Measurements from ENCODE around the gene TMPRSS11F.

The TMPRSS11F gene

DNA sequence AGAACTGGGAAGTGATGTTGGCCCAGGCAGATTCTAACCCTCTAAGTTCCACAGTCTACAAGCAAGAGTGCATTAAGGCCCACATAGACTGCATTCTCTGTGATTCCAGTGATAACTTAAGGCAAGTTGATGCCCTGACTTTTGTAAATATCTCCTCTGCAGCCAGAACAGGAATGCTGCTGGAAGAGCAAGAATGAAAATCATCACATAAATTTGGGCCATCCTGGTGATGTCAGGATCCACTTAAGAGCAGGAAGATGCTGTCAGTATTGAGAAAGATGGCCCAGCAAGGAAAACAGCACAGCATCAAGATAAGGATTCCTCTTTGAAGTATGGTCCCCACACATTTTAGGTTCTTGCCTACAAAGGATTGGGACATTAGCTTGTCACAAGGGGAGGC is 52.4 kb downstream of the TMPRSS11F start:
- H3K27ac ChIP-seq, result no peak overlapping the region
- TF ChIP-seq, protein P1, sequence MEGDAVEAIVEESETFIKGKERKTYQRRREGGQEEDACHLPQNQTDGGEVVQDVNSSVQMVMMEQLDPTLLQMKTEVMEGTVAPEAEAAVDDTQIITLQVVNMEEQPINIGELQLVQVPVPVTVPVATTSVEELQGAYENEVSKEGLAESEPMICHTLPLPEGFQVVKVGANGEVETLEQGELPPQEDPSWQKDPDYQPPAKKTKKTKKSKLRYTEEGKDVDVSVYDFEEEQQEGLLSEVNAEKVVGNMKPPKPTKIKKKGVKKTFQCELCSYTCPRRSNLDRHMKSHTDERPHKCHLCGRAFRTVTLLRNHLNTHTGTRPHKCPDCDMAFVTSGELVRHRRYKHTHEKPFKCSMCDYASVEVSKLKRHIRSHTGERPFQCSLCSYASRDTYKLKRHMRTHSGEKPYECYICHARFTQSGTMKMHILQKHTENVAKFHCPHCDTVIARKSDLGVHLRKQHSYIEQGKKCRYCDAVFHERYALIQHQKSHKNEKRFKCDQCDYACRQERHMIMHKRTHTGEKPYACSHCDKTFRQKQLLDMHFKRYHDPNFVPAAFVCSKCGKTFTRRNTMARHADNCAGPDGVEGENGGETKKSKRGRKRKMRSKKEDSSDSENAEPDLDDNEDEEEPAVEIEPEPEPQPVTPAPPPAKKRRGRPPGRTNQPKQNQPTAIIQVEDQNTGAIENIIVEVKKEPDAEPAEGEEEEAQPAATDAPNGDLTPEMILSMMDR (conservative IDR thresholded peaks at IDR 0.05), result no peak

DNA sequence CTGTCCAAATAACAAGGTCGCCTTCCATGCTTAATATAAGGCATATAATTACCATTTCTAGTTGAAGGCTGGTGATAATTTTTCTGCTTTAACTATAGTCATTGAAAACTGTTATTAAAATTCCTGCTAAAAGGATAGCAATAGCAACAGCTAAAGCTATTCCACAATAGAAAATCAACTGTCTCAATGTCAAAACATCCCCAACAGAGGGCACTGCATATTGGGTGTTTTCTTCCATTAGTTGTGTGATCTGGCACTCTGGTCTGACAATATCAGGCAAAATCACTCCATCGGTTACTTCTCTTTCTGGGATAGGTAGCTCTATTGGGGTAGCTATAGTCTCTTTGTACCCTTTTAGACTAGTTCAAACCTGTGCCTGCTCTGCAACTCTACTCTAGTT is 53.5 kb downstream of the TMPRSS11F start:
- no peak overlapping the region for H3K27ac ChIP-seq
- TF ChIP-seq, protein P1 (conservative IDR thresholded peaks at IDR 0.05), result peak; percentile 61

DNA sequence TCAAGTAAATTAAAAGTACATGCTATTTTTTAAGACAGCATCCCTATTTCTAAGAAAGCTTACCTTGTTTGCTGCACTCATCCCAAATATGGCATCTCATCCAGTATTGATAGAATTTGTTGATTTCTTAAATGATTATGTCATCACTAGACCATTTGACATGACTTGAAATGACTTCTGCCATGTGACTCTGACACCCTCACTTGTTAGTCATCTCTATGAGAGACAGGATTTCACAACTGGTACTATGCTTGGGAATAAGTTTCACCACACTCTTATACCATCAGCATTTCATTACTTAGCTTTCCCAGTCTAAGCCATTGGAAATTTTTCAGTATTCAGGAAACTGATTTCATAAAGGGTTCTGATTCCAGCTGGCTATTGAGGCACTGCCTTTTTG is 55.3 kb downstream of the TMPRSS11F start:
- no peak overlapping the region for H3K27ac ChIP-seq
- TF ChIP-seq, protein P1 (conservative IDR thresholded peaks at IDR 0.05), result no peak

DNA sequence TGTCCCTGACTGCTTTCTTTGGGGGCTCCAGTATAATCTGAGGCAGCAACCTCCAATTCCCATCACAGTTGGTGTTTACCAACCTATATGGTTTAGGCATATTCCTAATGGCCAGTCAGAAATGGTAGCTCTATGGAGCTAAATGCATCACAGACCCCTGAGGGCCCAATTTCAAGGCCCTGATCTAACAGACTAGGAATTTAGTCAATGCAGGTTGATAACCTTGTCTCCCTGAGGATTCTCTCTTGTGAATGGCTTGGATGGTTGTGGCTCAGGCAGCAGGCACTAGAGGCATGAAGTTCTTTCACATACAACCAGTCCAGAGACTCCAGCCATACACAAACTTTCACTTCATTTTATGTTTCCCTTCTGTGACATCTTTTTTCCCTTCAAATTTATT is 59.4 kb downstream of the TMPRSS11F start:
- TF ChIP-seq, protein P1 (conservative IDR thresholded peaks at IDR 0.05), result no peak
- no peak overlapping the region for H3K27ac ChIP-seq

DNA sequence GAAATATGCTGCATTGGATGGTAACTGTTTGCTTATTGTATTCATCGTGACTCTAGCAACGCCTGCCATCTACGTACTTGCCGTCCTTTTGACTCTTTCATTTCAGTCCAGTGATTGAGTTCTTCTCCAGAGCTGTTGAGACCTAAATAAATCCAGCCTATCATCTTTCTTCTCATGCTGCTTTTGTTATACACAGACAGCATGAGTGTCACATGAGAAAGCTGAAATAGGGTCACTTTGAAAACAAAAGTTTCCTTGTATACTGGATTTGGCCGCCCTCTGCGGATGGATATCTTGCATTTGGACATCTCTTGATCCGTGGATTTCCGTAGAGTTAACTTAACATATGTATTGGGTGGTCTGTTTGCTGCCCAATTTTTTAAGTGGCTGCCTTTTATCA is 67.2 kb downstream of the TMPRSS11F start:
- H3K27ac ChIP-seq, result no peak overlapping the region
- TF ChIP-seq, protein P1 (conservative IDR thresholded peaks at IDR 0.05), result no peak

DNA sequence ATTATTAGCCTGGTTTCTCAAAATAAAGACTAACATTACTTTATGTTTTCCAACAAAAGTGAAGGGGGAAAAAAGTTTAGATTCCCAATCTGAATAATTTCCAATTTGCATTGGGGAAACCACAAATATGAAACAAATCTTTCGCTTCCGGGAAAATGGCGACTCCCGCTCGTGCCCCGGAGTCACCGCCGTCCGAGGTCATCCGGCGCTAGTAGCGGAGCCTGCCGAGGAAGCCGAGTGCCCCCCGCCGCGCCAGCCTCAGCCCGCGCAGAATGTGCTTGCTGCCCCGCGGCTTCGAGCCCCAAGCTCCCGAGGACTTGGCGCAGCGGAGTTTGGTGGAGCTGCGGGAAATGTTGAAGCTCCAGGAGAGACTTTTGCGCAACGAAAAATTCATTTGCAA is 91.4 kb downstream of the TMPRSS11F start:
- no peak overlapping the region for H3K27ac ChIP-seq
- TF ChIP-seq, protein P1 (conservative IDR thresholded peaks at IDR 0.05), result no peak

DNA sequence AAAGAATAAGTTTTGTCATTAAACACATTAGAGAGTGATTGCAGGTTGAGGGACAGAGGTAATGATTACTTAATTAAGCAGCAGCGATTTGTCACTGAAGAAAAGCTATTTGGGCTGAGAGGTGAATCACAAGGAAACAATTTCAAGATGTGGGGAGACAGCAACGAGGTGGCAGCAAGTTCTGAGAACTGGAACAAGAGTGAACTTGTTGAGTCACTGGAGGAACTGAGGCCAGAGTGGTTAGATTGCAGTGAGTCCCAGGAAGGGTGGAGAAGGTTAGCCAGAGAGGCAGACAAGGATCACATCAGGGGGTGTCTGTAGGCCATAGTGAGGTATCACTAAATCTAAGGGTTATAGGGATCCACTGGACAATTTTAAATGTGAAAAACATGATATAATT is 108.5 kb downstream of the TMPRSS11F start:
- TF ChIP-seq, protein P1 (conservative IDR thresholded peaks at IDR 0.05), result no peak
- no peak overlapping the region for H3K27ac ChIP-seq

DNA sequence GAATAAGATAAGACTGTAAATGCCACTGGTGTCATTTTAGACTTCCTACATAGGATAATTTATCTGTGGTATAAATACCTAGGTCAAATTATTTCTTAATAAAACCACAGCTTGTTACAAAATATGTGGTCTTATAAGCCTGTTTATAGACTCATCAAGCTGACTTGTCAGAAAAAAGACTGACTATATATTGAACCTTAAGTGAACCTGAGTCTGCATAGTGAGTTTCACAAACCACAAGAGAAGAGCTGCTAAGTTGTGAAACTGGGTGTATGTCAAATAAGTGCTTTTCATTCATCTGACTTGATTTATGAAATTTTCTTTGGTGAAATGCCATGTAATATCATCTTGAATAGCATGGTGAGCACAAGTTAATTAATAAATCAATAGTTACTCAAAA is 118.0 kb downstream of the TMPRSS11F start:
- H3K27ac ChIP-seq, result no peak overlapping the region
- TF ChIP-seq, protein P1 (conservative IDR thresholded peaks at IDR 0.05), result no peak

Measured in VCaP (cell line).